H9 (cell line): ENCODE results near the gene CCDC102A. TPM values are rescaled to one million over a fixed set of nuclear protein-coding genes. Genes with fewer than 3 reads are reported as not detected.

Experiments
- DNase-seq: peaks from one replicate; pipeline ENCODE4 v3.0.0-alpha.2; 2017
- H2AFZ ChIP-seq: one replicate; pipeline ENCODE4 v1.6.1; 2013; ENCODE audit warnings: mild to moderate bottlenecking, low read length, control low read depth, moderate library complexity
- H2AK5ac ChIP-seq: 2 replicates; pipeline ENCODE4 v1.6.1; 2013; ENCODE audit warnings: low read length, control low read depth, mixed read lengths; ENCODE audit not compliant: insufficient read length
- H2BK120ac ChIP-seq: one replicate; pipeline ENCODE4 v1.6.1; 2013; ENCODE audit warnings: low read depth, mild to moderate bottlenecking, low read length, control low read depth, inconsistent platforms; ENCODE audit not compliant: poor library complexity, severe bottlenecking
- H2BK12ac ChIP-seq: 2 replicates; pipeline ENCODE4 v1.6.1; 2013; ENCODE audit warnings: low read length, control low read depth, mixed read lengths, low read depth; ENCODE audit not compliant: insufficient read length
- H2BK15ac ChIP-seq: 2 replicates; pipeline ENCODE4 v1.6.1; 2013; ENCODE audit warnings: low read depth, low read length, control low read depth
- H2BK20ac ChIP-seq: one replicate; pipeline ENCODE4 v1.6.1; 2013; ENCODE audit warnings: low read depth, mild to moderate bottlenecking, low read length, control low read depth, inconsistent platforms; ENCODE audit not compliant: poor library complexity, severe bottlenecking
- H2BK5ac ChIP-seq: 2 replicates; pipeline ENCODE4 v1.6.1; 2013; ENCODE audit warnings: low read length, control low read depth, mixed read lengths; ENCODE audit not compliant: insufficient read length
- H3K14ac ChIP-seq: 2 replicates; pipeline ENCODE4 v1.6.1; 2013; ENCODE audit warnings: low read length, control low read depth; ENCODE audit not compliant: insufficient read depth
- H3K18ac ChIP-seq: 2 replicates; pipeline ENCODE4 v1.6.1; 2013; ENCODE audit warnings: low read depth, mild to moderate bottlenecking, mixed read lengths, low read length, control low read depth; ENCODE audit not compliant: insufficient read length
- H3K23ac ChIP-seq: 2 replicates; pipeline ENCODE4 v1.6.1; 2013; ENCODE audit warnings: low read length, control low read depth, mixed read lengths, low read depth; ENCODE audit not compliant: insufficient read length
- H3K23me2 ChIP-seq: 2 replicates; pipeline ENCODE4 v1.6.1; 2013; ENCODE audit warnings: low read depth, mild to moderate bottlenecking, mixed read lengths, low read length, control low read depth; ENCODE audit not compliant: insufficient read length, poor library complexity, severe bottlenecking
- H3K27ac ChIP-seq: 2 replicates; pipeline ENCODE4 v1.5.1; 2013; ENCODE audit warnings: low read length, control low read depth, mixed read lengths, low read depth; ENCODE audit not compliant: insufficient read length
- H3K27me3 ChIP-seq: 2 replicates; pipeline ENCODE4 v1.6.1; 2013; ENCODE audit warnings: low read length, control low read depth, inconsistent platforms; ENCODE audit not compliant: insufficient read depth
- H3K4ac ChIP-seq: 2 replicates; pipeline ENCODE4 v1.6.1; 2013; ENCODE audit warnings: low read depth, mild to moderate bottlenecking, control low read depth, inconsistent platforms, low read length, moderate library complexity
- H3K4me1 ChIP-seq: 2 replicates; pipeline ENCODE4 v1.6.1; 2013; ENCODE audit warnings: low read length, control low read depth, inconsistent platforms; ENCODE audit not compliant: insufficient read depth
- H3K4me2 ChIP-seq: 2 replicates; pipeline ENCODE4 v1.6.1; 2013; ENCODE audit warnings: low read length, control low read depth, mixed read lengths; ENCODE audit not compliant: insufficient read length, insufficient read depth
- H3K56ac ChIP-seq: 2 replicates; pipeline ENCODE4 v1.6.1; 2013; ENCODE audit warnings: low read depth, mild to moderate bottlenecking, mixed read lengths, low read length, control low read depth; ENCODE audit not compliant: insufficient read length
- H3K79me1 ChIP-seq: 2 replicates; pipeline ENCODE4 v1.6.1; 2013; ENCODE audit warnings: low read depth, mild to moderate bottlenecking, moderate library complexity, low read length, control low read depth, inconsistent platforms; ENCODE audit not compliant: insufficient read depth, poor library complexity, severe bottlenecking
- H3K79me2 ChIP-seq: 2 replicates; pipeline ENCODE4 v1.6.1; 2013; ENCODE audit warnings: low read length, control low read depth, inconsistent platforms; ENCODE audit not compliant: insufficient read depth
- H3K9ac ChIP-seq: 2 replicates; pipeline ENCODE4 v1.6.1; 2013; ENCODE audit warnings: low read length, control low read depth, mixed read lengths; ENCODE audit not compliant: insufficient read length; ENCODE audit errors: extremely low read depth
- H3K9me3 ChIP-seq: one replicate; pipeline ENCODE4 v1.6.1; 2013; ENCODE audit warnings: low read depth, low read length, inconsistent platforms; ENCODE audit not compliant: control insufficient read depth
- H3T11ph ChIP-seq: one replicate; pipeline ENCODE4 v1.6.1; 2013; ENCODE audit warnings: mild to moderate bottlenecking, low read length, control low read depth, inconsistent platforms
- H4K20me1 ChIP-seq: one replicate; pipeline ENCODE4 v1.6.1; 2013; ENCODE audit not compliant: control insufficient read depth, insufficient read length, insufficient read depth
- H4K5ac ChIP-seq: 2 replicates; pipeline ENCODE4 v1.6.1; 2013; ENCODE audit warnings: low read depth, mild to moderate bottlenecking, mixed read lengths, low read length, control low read depth; ENCODE audit not compliant: insufficient read length
- H4K8ac ChIP-seq: replicated peaks from 2 replicates; pipeline ENCODE4 v1.6.1; 2013; ENCODE audit warnings: low read length, control low read depth, mixed read lengths, low read depth; ENCODE audit not compliant: insufficient read length
- H4K91ac ChIP-seq: 2 replicates; pipeline ENCODE4 v1.6.1; 2013; ENCODE audit warnings: low read depth, mild to moderate bottlenecking, moderate library complexity, mixed read lengths, low read length, control low read depth; ENCODE audit not compliant: insufficient read length
- H3K27ac Mint-ChIP-seq, 3 experiments: 2 replicates in 2 of 3; 3 replicates in 1 of 3; pipeline ENCODE4 v1.8.0; 2020 to 2021; ENCODE audit warnings: mixed read lengths in 3 of 3, mild to moderate bottlenecking in 1 of 3, moderate library complexity in 1 of 3
- H3K27me3 Mint-ChIP-seq: 2 replicates; pipeline ENCODE4 v1.8.0; 2021; ENCODE audit warnings: low read depth, mild to moderate bottlenecking, moderate library complexity, mixed read lengths
- H3K36me3 Mint-ChIP-seq, 3 experiments: 2 replicates in 2 of 3; 3 replicates in 1 of 3; pipeline ENCODE4 v1.8.0; 2020 to 2021; ENCODE audit warnings: low read depth in 3 of 3, mixed read lengths in 3 of 3; ENCODE audit not compliant: insufficient read depth in 1 of 3
- H3K4me1 Mint-ChIP-seq, 2 experiments: 2 replicates each; pipeline ENCODE4 v1.8.0; 2020; ENCODE audit warnings: mixed read lengths in 2 of 2
- H3K4me3 Mint-ChIP-seq, 2 experiments: 2 replicates in 1 of 2; 3 replicates in 1 of 2; pipeline ENCODE4 v1.8.0; 2020 to 2021; ENCODE audit warnings: mild to moderate bottlenecking in 2 of 2, mixed read lengths in 2 of 2, moderate library complexity in 1 of 2
- H3K9me3 Mint-ChIP-seq, 2 experiments: 2 replicates in 1 of 2; 3 replicates in 1 of 2; pipeline ENCODE4 v1.8.0; 2020; ENCODE audit warnings: mild to moderate bottlenecking in 2 of 2, mixed read lengths in 2 of 2, moderate library complexity in 1 of 2
- CTCF ChIP-seq: fragments of 200-600 bp; sonication (generic); conservative IDR thresholded peaks from 3 replicates; pipeline ENCODE4 v1.8.0; 2021; ENCODE audit warnings: antibody characterized with exemption, mild to moderate bottlenecking
- WGBS: extraction: QIAGEN DNeasy Blood & Tissue Kit; methylation state at CpG from one replicate; pipeline ENCODE4 v1.1.7; 2013; ENCODE audit warnings: missing lambda C conversion rate, low lambda C conversion rate, mixed read lengths; ENCODE audit not compliant: insufficient read length; ENCODE audit errors: extremely low coverage; 5-methylcytosine and 5-hydroxymethylcytosine counted together
- total RNA-seq: library from RNA; stranded (reverse); gene quantifications from 2 replicates; pipeline ENCODE4 v1.2.1, GENCODE V29; 2021

CCDC102A gene
- total RNA-seq, 1 experiment from 2014 or later = 8.2 TPM

- no peak overlapping the region for H2AFZ ChIP-seq
- no peak overlapping the region for H4K8ac ChIP-seq
- H3K4me1 ChIP-seq = peaks cover 5% of the 10 kb centered on the region; the same call in 1 of the 2 replicates
- H3K9me3 Mint-ChIP-seq = no peaks in the 10 kb centered on the region
- DNase-seq = no peak
- H3K56ac ChIP-seq = no peak overlapping the region
- H3K18ac ChIP-seq = no peak overlapping the region
- no CpG with 5 or more reads among the region's 7 CpGs for WGBS
- no peak overlapping the region for H2BK120ac ChIP-seq
- H4K91ac ChIP-seq = no peak overlapping the region
- no peak overlapping the region for H3K4ac ChIP-seq
- H3K14ac ChIP-seq = no peak overlapping the region
- no peak for TF ChIP-seq CTCF
- no peak overlapping the region for H3K27ac ChIP-seq
- H2BK20ac ChIP-seq = no peak overlapping the region
- H2BK15ac ChIP-seq = no peak overlapping the region
- H3K4me1 Mint-ChIP-seq = peaks cover 55 to 56% of the 10 kb centered on the region in 2 experiments
- H3K4me3 Mint-ChIP-seq = peak overlapping the region in 1 of 2 experiments; percentile 58; a peak in 3 of 5 replicates
- no peak overlapping the region for H3K4me2 ChIP-seq
- no peaks in the 10 kb centered on the region for H4K20me1 ChIP-seq
- H3K23me2 ChIP-seq = peaks cover 13% of the 10 kb centered on the region
- H3K27me3 Mint-ChIP-seq = peaks cover 21% of the 10 kb centered on the region
- H3K9ac ChIP-seq = no peak overlapping the region
- H2BK12ac ChIP-seq = no peak overlapping the region
- no peak overlapping the region for H4K5ac ChIP-seq
- no peaks in the 10 kb centered on the region for H3K79me2 ChIP-seq
- H2BK5ac ChIP-seq = no peak overlapping the region
- no peak overlapping the region for H3K23ac ChIP-seq
- H3T11ph ChIP-seq = no peak overlapping the region
- H2AK5ac ChIP-seq = no peak overlapping the region
- no peaks in the 10 kb centered on the region; the same call in 1 of the 2 replicates for H3K27me3 ChIP-seq
- H3K27ac Mint-ChIP-seq = no peak overlapping the region
- H3K36me3 Mint-ChIP-seq = peaks cover 18 to 32% (median 31%) of the 10 kb centered on the region in 3 experiments; a peak in 6 of 7 replicates
- H3K9me3 ChIP-seq = no peaks in the 10 kb centered on the region
- no peaks in the 10 kb centered on the region for H3K79me1 ChIP-seq
These were observed 4.1 kb downstream of the CCDC102A start for GRCh38 chr16:57532266-57532625.
